CD4-positive, alpha-beta memory T cell (primary cell): Measurements from ENCODE around the gene RMI2. TPM values are rescaled to one million over a fixed set of nuclear protein-coding genes. Genes with fewer than 3 reads are reported as not detected.

ENCODE experiments used
- CTCF ChIA-PET: fragments of 350-600 bp; sonication (Branson Sonifier 250); formaldehyde crosslinking; loops from one replicate; lab custom pipeline; 2021; ENCODE audit warnings: inconsistent platforms; ENCODE audit not compliant: partially characterized antibody; lab: Charles Lee
- POLR2A ChIA-PET: fragments of 350-600 bp; sonication (Branson Sonifier 250); formaldehyde crosslinking; loops from one replicate; lab custom pipeline; 2021; ENCODE audit not compliant: partially characterized antibody; lab: Charles Lee
- DNase-seq, 5 donors: peaks; one replicate each; pipeline versions ENCODE4 v3.0.0 to v3.0.0-alpha.2; 2020 to 2022; ENCODE audit warnings: mixed read lengths in 1 of 5
- H3K27ac ChIP-seq: one replicate; pipeline ENCODE4 v1.7.0; 2013; ENCODE audit warnings: low read depth, low read length
- H3K27me3 ChIP-seq: 2 replicates; pipeline ENCODE4 v1.7.0; 2013; ENCODE audit warnings: mild to moderate bottlenecking, low read length, moderate library complexity; ENCODE audit not compliant: insufficient read depth
- H3K36me3 ChIP-seq: 2 replicates; pipeline ENCODE4 v1.7.0; 2013; ENCODE audit warnings: mild to moderate bottlenecking, low read length, moderate library complexity; ENCODE audit not compliant: insufficient read depth
- H3K4me1 ChIP-seq: 2 replicates; pipeline ENCODE4 v1.7.0; 2013; ENCODE audit warnings: mild to moderate bottlenecking, low read length, moderate library complexity; ENCODE audit not compliant: insufficient read depth
- H3K4me3 ChIP-seq, 2 donors: one replicate each; pipeline ENCODE4 v1.7.0; 2013; ENCODE audit warnings: low read length in 2 of 2, mild to moderate bottlenecking in 1 of 2
- H3K9me3 ChIP-seq, 2 donors: one replicate each; pipeline ENCODE4 v1.7.0; 2013; ENCODE audit warnings: low read length in 2 of 2, control low read depth in 1 of 2; ENCODE audit not compliant: control insufficient read depth in 1 of 2
- H3K27ac Mint-ChIP-seq, 7 donors: one replicate each; pipeline ENCODE4 v1.8.0; 2020 to 2021; ENCODE audit warnings: mixed read lengths in 7 of 7, mild to moderate bottlenecking in 6 of 7, inconsistent platforms in 3 of 7, moderate library complexity in 3 of 7
- H3K27me3 Mint-ChIP-seq, 2 donors: one replicate each; pipeline ENCODE4 v1.8.0; 2020 to 2021; ENCODE audit warnings: mixed read lengths in 2 of 2
- H3K36me3 Mint-ChIP-seq, 2 donors: one replicate each; pipeline ENCODE4 v1.8.0; 2020 to 2021; ENCODE audit warnings: mixed read lengths in 2 of 2, inconsistent platforms in 1 of 2, mild to moderate bottlenecking in 1 of 2
- H3K4me1 Mint-ChIP-seq, 4 donors: one replicate each; pipeline ENCODE4 v1.8.0; 2020 to 2021; ENCODE audit warnings: mixed read lengths in 4 of 4, mild to moderate bottlenecking in 1 of 4
- H3K4me3 Mint-ChIP-seq, 8 donors: one replicate each; pipeline ENCODE4 v1.8.0; 2020 to 2021; ENCODE audit warnings: mixed read lengths in 8 of 8, mild to moderate bottlenecking in 7 of 8, moderate library complexity in 6 of 8, inconsistent platforms in 3 of 8
- H3K9me3 Mint-ChIP-seq, 8 donors: one replicate each; pipeline ENCODE4 v1.8.0; 2020 to 2021; ENCODE audit warnings: mixed read lengths in 8 of 8, mild to moderate bottlenecking in 5 of 8, inconsistent platforms in 3 of 8, moderate library complexity in 1 of 8
- intact Hi-C: fragments of 100-400 bp; cut with micrococcal nuclease; formaldehyde crosslinking; loops from one replicate; pipeline ENCODE4 v1.15.1; 2023
- polyA plus RNA-seq, 2 donors: library from polyadenylated mRNA; unstranded; fragments of 300-500 nt; fragmentation: Illumina TruSeq; gene quantifications; one replicate each; pipeline ENCODE4 v1.2.3, GENCODE V29; 2021
- total RNA-seq, 2 experiments: library from RNA; stranded (reverse); gene quantifications; one replicate each; pipeline ENCODE4 v1.2.3, GENCODE V29; 2021

RMI2 gene
- total and polyA plus RNA-seq, 4 experiments from 2014 or later = 1.5 to 4.0 (median 1.7) TPM

- Mint-ChIP-seq H3K4me3 (peak overlapping the region in 4 of 8 donors; percentile 76 to 79 (median 78)), H3K36me3 (no peaks in the 10 kb centered on the region), H3K27ac (peak overlapping the region in 6 of 7 donors; percentile 55 to 97 (median 90)), H3K4me1 (peaks cover 22 to 45% (median 34%) of the 10 kb centered on the region in 4 donors), H3K27me3 (no peaks in the 10 kb centered on the region), H3K9me3 (peaks cover 0 to 2% (median 0%) of the 10 kb centered on the region in 8 donors)
- no peak overlapping the region for H3K4me3 ChIP-seq
- CTCF ChIA-PET = interaction anchor here (0.8 to 2.3 kb wide), 3 partner anchors 13 to 356 kb away, joined by 3 to 8 read pairs (median 3); no protein-coding TSS in a partner anchor
- H3K36me3 ChIP-seq = no peaks in the 10 kb centered on the region
- POLR2A ChIA-PET = interaction anchor here (0.6 to 2.0 kb wide), 6 partner anchors 13 to 524 kb away, joined by 3 to 11 read pairs (median 6); partner anchors contain the start of gene SOCS1
- no peaks in the 10 kb centered on the region for H3K9me3 ChIP-seq
- peaks cover 37% of the 10 kb centered on the region for H3K4me1 ChIP-seq
- no peak for DNase-seq
- intact Hi-C loops = no loop called here
- H3K27ac ChIP-seq = no peak overlapping the region
- H3K27me3 ChIP-seq = no peaks in the 10 kb centered on the region
Measured at GRCh38 chr16:11310634-11310977, 34.7 kb upstream of the RMI2 start.

- intact Hi-C loops = no loop called here
- Mint-ChIP-seq H3K27ac (peak overlapping the region; percentile 55 to 97 (median 90)), H3K4me3 (peak overlapping the region in 7 of 8 donors; percentile 66 to 81 (median 78)), H3K9me3 (no peaks in the 10 kb centered on the region), H3K36me3 (no peaks in the 10 kb centered on the region), H3K27me3 (no peaks in the 10 kb centered on the region), H3K4me1 (peaks cover 22 to 45% (median 34%) of the 10 kb centered on the region in 4 donors)
- peak; percentile 62 to 70 (median 63) for DNase-seq
- H3K4me3 ChIP-seq = no peak overlapping the region
- peak overlapping the region; percentile 4 for H3K27ac ChIP-seq
- H3K9me3 ChIP-seq = no peaks in the 10 kb centered on the region
- ChIA-PET CTCF (interaction anchor here (0.8 to 2.3 kb wide), 6 partner anchors 13 to 357 kb away, joined by 3 to 8 read pairs (median 3); no protein-coding TSS in a partner anchor), POLR2A (interaction anchor here (0.6 to 2.0 kb wide), 7 partner anchors 13 to 524 kb away, joined by 3 to 11 read pairs (median 4); partner anchors contain the start of gene SOCS1)
- H3K4me1 ChIP-seq = peaks cover 37% of the 10 kb centered on the region
- no peaks in the 10 kb centered on the region for H3K36me3 ChIP-seq
- no peaks in the 10 kb centered on the region for H3K27me3 ChIP-seq
Measured at GRCh38 chr16:11310997-11311561, 34.2 kb upstream of the RMI2 start.

DNA sequence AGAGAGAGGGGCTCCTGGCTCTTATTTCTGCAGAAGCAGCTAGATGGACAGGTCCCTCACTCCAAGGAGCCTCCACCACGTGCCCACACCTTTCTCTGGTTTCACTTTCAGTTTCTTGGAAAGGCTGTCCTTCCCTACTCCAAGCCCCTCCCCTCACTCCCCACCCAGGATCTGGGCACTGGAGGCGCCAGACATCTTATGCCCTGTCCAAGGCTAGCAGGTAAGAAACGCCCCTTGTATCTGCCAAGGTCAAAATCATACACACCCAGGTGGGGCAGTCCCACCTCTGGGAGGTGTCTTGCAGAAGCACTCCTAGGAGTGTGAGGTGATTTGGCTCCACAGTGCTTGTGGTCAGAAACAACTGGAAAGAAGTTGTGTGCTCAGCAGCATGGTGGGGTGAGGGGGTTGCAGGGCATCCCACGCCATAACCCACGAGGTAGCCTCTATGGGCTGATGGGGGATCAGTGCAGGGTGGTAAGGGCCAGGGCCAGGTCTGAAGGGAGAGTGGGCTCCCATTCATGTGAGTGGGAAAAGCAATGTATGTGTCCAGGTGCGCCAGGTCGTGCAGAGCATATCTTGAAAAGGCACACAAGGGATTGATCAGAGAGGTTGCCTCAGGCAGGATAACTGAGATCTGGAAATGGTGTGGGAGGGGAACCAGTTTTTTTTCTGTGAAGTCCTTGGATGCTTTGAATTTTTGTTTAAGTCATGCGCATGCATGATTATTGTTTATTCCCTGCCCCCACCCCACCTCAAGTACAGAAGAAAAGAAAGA lies 32.4 kb upstream of the RMI2 start:
- H3K4me1 ChIP-seq = peaks cover 37% of the 10 kb centered on the region
- intact Hi-C loops = no loop called here
- H3K36me3 Mint-ChIP-seq = no peaks in the 10 kb centered on the region
- no peak overlapping the region for H3K27ac ChIP-seq
- H3K36me3 ChIP-seq = no peaks in the 10 kb centered on the region
- H3K4me3 Mint-ChIP-seq = peak overlapping the region in 7 of 8 donors; percentile 39 to 75 (median 62)
- H3K27me3 Mint-ChIP-seq = no peaks in the 10 kb centered on the region
- H3K4me3 ChIP-seq = peak overlapping the region in 1 of 2 donors; percentile 3
- H3K4me1 Mint-ChIP-seq = peaks cover 24 to 45% (median 34%) of the 10 kb centered on the region in 4 donors
- peak overlapping the region; percentile 15 to 83 (median 57) for H3K27ac Mint-ChIP-seq
- no peaks in the 10 kb centered on the region for H3K27me3 ChIP-seq
- CTCF ChIA-PET = interaction anchor here (0.6 to 1.8 kb wide), 8 partner anchors 8 to 349 kb away, joined by 3 to 4 read pairs (median 3); no protein-coding TSS in a partner anchor
- no peaks in the 10 kb centered on the region for H3K9me3 Mint-ChIP-seq
- POLR2A ChIA-PET = interaction anchor here (1.2 kb wide), 1 partner anchor 56 kb away, joined by 7 read pairs; the partner anchor contains the start of gene SOCS1
- peak in 4 of 5 donors; percentile 13 to 50 (median 20) for DNase-seq
- H3K9me3 ChIP-seq = no peaks in the 10 kb centered on the region

DNA sequence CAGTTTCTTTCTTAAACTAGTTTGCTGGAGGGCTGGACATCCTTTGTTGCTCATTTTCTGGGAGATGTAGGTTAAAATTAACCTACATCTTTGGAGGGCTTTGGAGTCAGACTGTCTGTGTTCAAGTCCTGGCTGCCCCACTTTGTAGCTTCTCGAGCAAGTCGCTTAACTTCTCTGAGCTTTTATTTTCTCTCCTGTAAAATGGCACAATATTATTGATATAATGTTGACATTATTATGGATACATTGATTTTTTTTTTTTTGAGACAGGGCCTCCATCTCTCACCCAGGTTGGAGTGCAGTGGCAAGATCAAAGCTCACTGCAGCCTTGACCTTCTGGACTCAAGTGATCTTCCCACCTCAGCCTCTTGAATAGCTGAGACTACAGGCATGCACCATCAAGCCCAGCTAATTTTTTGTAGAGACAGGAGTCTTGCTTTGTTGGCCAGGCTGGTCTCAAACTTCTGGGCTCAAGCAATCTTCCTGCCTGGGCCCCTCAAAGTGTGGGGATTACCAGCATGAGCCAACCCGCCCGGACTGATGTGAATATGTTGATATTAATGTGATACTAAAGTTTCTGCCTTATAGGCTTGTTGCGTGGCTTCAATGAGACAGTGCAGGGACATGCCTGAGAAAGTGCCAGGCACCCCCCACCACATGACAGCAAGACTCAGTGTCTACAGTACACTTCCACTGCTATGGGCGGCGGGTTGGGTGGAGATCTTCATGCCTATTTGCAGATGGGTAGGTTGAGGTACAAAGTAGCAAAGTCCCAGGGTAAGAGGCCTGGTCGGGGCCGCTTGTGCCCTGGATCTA lies 31.6 kb upstream of the RMI2 start:
- no peak overlapping the region for H3K27ac ChIP-seq
- ChIA-PET POLR2A (interaction anchor here (0.7 kb wide), 1 partner anchor 13 kb away, joined by 3 read pairs; no protein-coding TSS in a partner anchor), CTCF (interaction anchor here (0.6 to 1.8 kb wide), 4 partner anchors 16 to 340 kb away, joined by 3 to 4 read pairs (median 4); no protein-coding TSS in a partner anchor)
- no peaks in the 10 kb centered on the region for H3K9me3 Mint-ChIP-seq
- intact Hi-C loops = no loop called here
- peak overlapping the region in 1 of 8 donors; percentile 20 for H3K4me3 Mint-ChIP-seq
- H3K27ac Mint-ChIP-seq = peak overlapping the region in 2 of 7 donors; percentile 36 to 74
- DNase-seq = no peak
- peaks cover 24 to 45% (median 34%) of the 10 kb centered on the region in 4 donors for H3K4me1 Mint-ChIP-seq
- H3K9me3 ChIP-seq = no peaks in the 10 kb centered on the region
- no peaks in the 10 kb centered on the region for H3K36me3 Mint-ChIP-seq
- H3K4me1 ChIP-seq = peaks cover 37% of the 10 kb centered on the region
- no peaks in the 10 kb centered on the region for H3K36me3 ChIP-seq
- H3K4me3 ChIP-seq = no peak overlapping the region
- H3K27me3 ChIP-seq = no peaks in the 10 kb centered on the region
- H3K27me3 Mint-ChIP-seq = no peaks in the 10 kb centered on the region

DNA sequence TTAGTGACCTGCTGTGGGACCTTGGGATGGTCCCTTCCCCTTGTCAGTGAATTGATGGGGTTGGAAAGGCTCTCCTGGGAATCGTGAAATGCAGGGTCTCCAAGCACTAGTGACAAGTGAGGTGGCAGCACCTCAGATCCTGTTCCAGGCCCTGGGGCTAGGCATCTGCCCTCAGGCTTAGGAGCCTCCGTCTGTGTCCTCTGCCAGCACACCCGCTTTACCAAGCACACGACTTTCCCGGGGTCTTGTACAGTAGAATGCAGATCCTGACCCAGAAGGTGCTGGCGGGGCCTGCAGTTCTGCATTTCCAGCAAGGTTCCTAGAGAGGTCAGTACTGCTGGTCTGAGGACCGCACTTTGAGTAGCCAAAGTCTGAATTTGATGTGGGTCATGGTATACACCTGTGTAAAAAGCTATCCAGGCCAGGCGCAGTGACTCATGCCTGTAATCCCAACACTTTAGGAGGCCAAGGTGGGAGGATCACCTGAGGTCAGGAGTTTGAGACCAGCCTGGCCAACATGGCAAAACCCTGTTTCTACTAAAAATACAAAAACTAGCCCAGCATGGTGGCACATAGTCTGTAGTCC lies 30.9 kb upstream of the RMI2 start:
- no peaks in the 10 kb centered on the region for H3K36me3 ChIP-seq
- DNase-seq = no peak
- intact Hi-C loops = no loop called here
- H3K36me3 Mint-ChIP-seq = no peaks in the 10 kb centered on the region
- H3K27me3 ChIP-seq = no peaks in the 10 kb centered on the region
- H3K4me1 Mint-ChIP-seq = peaks cover 24 to 45% (median 34%) of the 10 kb centered on the region in 4 donors
- ChIA-PET CTCF (no interaction called here), POLR2A (interaction anchor here (0.7 kb wide), 1 partner anchor 12 kb away, joined by 3 read pairs; no protein-coding TSS in a partner anchor)
- H3K4me3 ChIP-seq = no peak overlapping the region
- no peaks in the 10 kb centered on the region for H3K9me3 Mint-ChIP-seq
- H3K9me3 ChIP-seq = no peaks in the 10 kb centered on the region
- H3K27ac Mint-ChIP-seq = no peak overlapping the region
- no peak overlapping the region for H3K4me3 Mint-ChIP-seq
- no peak overlapping the region for H3K27ac ChIP-seq
- H3K4me1 ChIP-seq = peaks cover 37% of the 10 kb centered on the region
- no peaks in the 10 kb centered on the region for H3K27me3 Mint-ChIP-seq

GRCh38 chr16:11315510-11315909 lies 29.7 kb upstream of the RMI2 start:
- Histone ChIP-seq H3K9me3 (no peaks in the 10 kb centered on the region), H3K27ac (no peak overlapping the region), H3K36me3 (no peaks in the 10 kb centered on the region), H3K4me3 (no peak overlapping the region), H3K27me3 (no peaks in the 10 kb centered on the region), H3K4me1 (peaks cover 27% of the 10 kb centered on the region)
- no peak overlapping the region for H3K4me3 Mint-ChIP-seq
- CTCF ChIA-PET = no interaction called here
- POLR2A ChIA-PET = no interaction called here
- H3K27me3 Mint-ChIP-seq = no peaks in the 10 kb centered on the region
- peaks cover 19 to 36% (median 28%) of the 10 kb centered on the region in 4 donors for H3K4me1 Mint-ChIP-seq
- no peak overlapping the region for H3K27ac Mint-ChIP-seq
- no peak for DNase-seq
- no peaks in the 10 kb centered on the region for H3K9me3 Mint-ChIP-seq
- intact Hi-C loops = no loop called here
- H3K36me3 Mint-ChIP-seq = no peaks in the 10 kb centered on the region
